ENCODE measurements around the gene TMEM258. TPM values are rescaled to one million over a fixed set of nuclear protein-coding genes. Genes with fewer than 3 reads are reported as not detected.
A peak's percentile ranks its signal among the peaks of the same experiment; 100 is the strongest.

TMEM258 gene
- total and polyA plus RNA-seq, 10 of the 15 experiments (the other 5 are each of a cell fraction or from before 2014, with no cell fraction given) = 160 to 840 (median 326) TPM

- peak; percentile 99 for TF ChIP-seq E2F8 (IDR thresholded peaks at IDR 0.05; ENCODE audit: low read depth, partially characterized antibody)
- TF ChIP-seq DPF2 (IDR thresholded peaks at IDR 0.05) = peak; percentile 19
- TF ChIP-seq E4F1 (IDR thresholded peaks at IDR 0.05; ENCODE audit: borderline replicate concordance, partially characterized antibody) = peak; percentile 86
- TF ChIP-seq RAD51 (IDR thresholded peaks at IDR 0.05) = peak; percentile 99
- TF ChIP-seq STAT1 (conservative IDR thresholded peaks at IDR 0.05) = peak; percentile 93
- no peak; the same call in 1 of the 2 replicates for TF ChIP-seq TBL1XR1 (IDR thresholded peaks at IDR 0.05; ENCODE audit: low read depth, low read length)
- TF ChIP-seq POLR2AphosphoS5 (IDR thresholded peaks at IDR 0.05; ENCODE audit: low read length) = peak; percentile 98
- TF ChIP-seq MEF2A (IDR thresholded peaks at IDR 0.05; ENCODE audit: insufficient read depth, low read depth, low read length) = no peak
- no peak for TF ChIP-seq CBX3 (IDR thresholded peaks at IDR 0.05; ENCODE audit: borderline replicate concordance, low read depth)
- TF ChIP-seq CHD2 (IDR thresholded peaks at IDR 0.05; ENCODE audit: borderline replicate concordance, low read depth, low read length) = 0 out of 2 replicates have a peak, but pooled peaks have one; percentile 30
- TF ChIP-seq NFYB (IDR thresholded peaks at IDR 0.05; ENCODE audit: insufficient read depth, low read depth, low read length) = no peak
- peak; percentile 89 for TF ChIP-seq MLLT1 (IDR thresholded peaks at IDR 0.05)
- TF ChIP-seq MTA3 (IDR thresholded peaks at IDR 0.05; ENCODE audit: borderline replicate concordance, low read length) = no peak
- no peak for TF ChIP-seq ZNF274 (IDR thresholded peaks at IDR 0.05; ENCODE audit: insufficient read depth, insufficient read length)
- TF ChIP-seq TARDBP (IDR thresholded peaks at IDR 0.05; ENCODE audit: borderline replicate concordance) = peak; percentile 72; the same call in 1 of the 2 replicates
- no peak for TF ChIP-seq BMI1 (IDR thresholded peaks at IDR 0.05; ENCODE audit: borderline replicate concordance)
- no peak for TF ChIP-seq EP300 (IDR thresholded peaks at IDR 0.05; ENCODE audit: borderline replicate concordance in 1 of 2, control insufficient read depth in 1 of 2, low read depth in 2 of 2, low read length in 2 of 2)
- TF ChIP-seq HSF1 (IDR thresholded peaks at IDR 0.05; ENCODE audit: low read depth, low read length) = no peak
- TF ChIP-seq E2F4 (IDR thresholded peaks at IDR 0.05; ENCODE audit: low read depth, low read length) = peak; percentile 93
- no peak for TF ChIP-seq TCF7 (IDR thresholded peaks at IDR 0.05; ENCODE audit: borderline replicate concordance)
Measured at GRCh38 chr11:61792310-61793082, at the start of gene TMEM258, which contains the start of gene FEN1 (continued).

Data from GM12878 (cell line).